Left renal cortex interstitium (tissue), 4 donors: ENCODE data around the gene GREB1L. TPM values are rescaled to one million over a fixed set of nuclear protein-coding genes. Genes with fewer than 3 reads are reported as not detected.
"Not testable (repeated sequence)": the region's sequence is repeated elsewhere in the genome, so short reads cannot be mapped to it uniquely, and the experiment has no call there.

ENCODE experiments used
- DNase-seq, 4 donors: peaks; one replicate each; pipeline ENCODE4 v3.0.0-alpha.2; 2013; ENCODE audit warnings: low read depth in 4 of 4, low spot score in 2 of 4, missing footprints in 1 of 4
- polyA plus RNA-seq, 4 donors: library from polyadenylated mRNA; unstranded; fragments of 120-200 nt; gene quantifications; one replicate each; pipeline ENCODE4 v1.2.1, GENCODE V29; 2013; ENCODE audit not compliant: insufficient read length in 4 of 4

Gene GREB1L
- 1 to 10 TPM; 2.1 to 4.3 (median 3.1) TPM for polyA plus RNA-seq

DNA sequence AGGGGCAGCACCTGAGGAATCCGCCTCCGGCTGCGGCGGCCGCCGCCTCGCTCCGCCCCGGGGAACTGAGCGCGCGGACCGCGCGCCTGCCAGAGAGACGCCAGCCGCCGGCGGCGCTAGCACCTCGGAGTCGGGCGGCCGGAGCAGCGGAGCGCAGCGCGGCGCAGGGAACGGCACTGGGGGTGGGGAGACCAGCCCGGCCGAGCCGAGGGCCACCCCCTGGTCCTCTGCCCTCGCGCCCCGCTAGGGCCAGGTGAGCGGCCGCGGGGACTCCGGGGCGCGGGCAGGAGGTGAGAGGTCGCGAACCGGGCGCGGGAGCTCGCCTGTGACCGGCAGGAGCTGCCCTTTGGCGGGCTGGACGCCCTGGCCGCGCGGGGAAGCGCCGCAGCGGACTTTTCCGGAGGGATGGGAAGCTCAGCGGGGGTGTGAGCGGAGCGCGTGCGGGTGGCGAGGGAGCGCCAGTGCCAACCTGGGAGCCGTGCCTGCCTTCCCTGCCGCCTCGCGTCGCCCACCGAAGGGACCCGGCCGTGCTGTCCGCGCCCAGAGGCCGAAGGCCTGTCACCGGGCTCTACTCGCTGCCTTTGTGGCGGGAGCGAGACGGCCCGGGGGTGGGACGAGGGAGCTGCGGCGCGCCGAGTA, at the start of gene GREB1L:
GREB1L (plus strand) TSS at position 92 of the 639 bp plus-strand sequence. CDS start 141,287 bp downstream, outside the sequence.
- DNase-seq = peak in 1 of 4 donors; percentile 59

DNA sequence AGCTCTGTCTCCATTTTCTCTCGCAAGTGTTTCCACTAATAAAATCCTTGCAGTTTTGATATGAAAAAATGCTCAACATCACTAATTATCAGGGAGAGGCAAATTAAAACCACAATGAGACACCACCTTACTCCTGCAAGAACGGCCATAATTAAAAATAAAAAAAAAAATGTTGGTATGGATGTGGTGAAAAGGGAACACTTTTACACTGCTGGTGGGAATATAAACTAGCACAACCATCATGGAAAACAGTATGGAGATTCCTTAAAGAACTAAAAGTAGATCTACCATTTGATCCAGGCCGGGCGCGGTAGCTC, 49.8 kb upstream of the GREB1L start:
- DNase-seq = no peak

DNA sequence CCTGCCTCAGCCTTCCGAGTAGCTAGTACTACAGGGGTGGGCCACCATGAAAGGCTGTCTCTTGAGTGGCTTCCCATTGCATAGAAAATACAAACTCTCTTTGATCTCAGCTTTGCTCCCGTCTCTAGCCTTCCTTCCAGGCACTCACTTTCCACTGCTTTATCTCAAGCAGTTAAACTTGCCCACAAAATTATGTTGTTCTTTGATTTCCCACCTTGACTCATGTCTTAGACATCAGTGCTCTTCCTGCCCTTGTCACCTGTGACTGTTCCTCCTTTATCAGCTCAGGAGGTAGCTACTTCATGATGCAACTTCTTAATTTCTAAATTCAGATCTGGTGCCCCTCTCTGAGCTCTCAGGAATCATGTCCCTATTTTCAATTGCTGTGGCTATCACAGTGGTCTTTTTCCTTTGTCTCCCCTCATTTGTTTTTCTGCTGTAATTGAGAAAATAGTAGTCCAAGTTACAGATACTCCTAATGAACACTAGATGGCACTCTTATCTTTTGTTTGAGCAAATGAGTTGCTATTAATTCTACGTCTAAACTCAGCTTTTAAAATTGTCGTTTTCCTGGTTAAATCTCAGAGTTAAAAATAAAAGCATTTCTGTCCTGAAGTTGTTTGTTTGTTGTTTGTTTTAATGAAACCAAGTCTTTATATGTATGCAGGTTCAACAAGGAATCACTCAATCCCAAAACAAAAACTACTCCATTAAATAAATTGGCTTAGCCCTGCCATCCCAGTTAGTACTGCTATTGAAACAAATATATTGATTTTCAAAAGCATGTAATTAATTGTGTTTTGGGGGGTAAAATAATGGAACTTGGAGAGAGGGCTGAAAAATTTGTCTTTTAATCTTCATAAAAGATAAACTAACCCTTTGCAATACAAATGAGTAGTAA, 46.9 kb upstream of the GREB1L start:
- peak in 1 of 4 donors; percentile 36 for DNase-seq

DNA sequence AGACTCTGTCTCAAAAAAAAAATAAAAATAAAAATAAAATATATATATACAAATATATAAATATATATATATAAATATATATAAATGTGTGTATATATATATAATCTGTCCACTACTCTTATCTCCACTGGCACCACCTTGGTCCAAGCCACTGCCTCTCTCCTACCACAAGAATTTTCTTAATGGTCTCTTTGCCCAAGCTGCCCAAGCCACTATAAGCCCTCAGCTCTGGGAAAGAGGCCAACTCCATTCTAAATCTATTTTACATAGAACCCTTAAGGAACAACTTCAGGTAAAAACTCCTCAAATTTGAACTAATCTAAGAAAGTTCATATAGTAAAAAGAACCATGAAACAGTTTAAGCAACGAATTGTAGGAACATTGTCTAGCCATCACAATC, 45.6 kb upstream of the GREB1L start:
- no peak for DNase-seq

DNA sequence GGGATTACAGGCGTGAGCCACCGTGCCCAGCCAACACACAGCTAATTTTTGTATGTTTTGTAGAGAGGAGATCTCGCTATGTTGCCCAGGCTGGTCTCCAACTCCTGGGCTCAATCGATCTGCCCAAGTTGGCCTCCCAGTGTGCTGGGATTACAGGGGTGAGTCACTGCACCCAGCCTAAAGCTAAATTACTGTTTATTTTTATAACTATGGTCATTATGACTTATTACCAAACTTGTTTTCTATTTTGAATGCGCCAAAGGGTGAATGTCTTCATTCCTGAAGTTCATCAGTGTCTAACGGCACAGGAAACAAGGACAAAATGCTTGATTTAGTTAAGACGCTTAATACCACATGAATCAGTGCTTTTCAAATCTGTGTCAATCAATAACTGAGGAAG, 38.9 kb upstream of the GREB1L start:
- no peak for DNase-seq

DNA sequence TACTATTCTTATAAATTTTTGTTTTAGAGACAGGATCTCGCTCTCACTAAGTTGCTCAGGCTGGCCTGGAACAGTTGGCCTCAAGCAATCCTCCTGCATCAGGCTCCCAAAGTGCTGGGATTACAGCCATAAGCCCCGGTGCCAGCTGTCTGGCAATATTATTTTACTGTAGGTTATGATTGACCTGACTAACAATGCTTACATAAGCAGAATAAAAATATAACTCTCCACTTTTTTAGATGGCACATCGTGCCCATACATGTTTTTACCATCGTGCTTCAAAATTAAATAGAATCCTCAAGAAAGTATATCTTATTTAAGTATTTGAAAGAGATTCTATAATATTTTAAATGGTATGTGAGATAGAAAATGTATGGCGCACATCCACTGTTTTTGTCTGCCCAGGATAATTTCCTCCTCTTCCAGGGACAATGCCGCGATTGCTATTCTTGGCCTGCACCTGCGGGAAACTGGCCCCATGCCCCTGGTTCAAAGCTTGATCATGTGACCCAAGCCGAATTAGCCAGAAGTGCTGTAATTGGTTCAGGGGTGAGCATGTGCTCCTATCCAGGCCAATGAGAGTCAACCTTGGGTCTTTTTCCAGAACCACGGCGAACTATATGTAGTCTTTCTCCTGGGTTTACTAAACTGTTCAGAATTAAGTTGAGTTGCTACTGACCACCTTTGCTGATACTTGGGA, 38.3 kb upstream of the GREB1L start:
- DNase-seq = no peak

DNA sequence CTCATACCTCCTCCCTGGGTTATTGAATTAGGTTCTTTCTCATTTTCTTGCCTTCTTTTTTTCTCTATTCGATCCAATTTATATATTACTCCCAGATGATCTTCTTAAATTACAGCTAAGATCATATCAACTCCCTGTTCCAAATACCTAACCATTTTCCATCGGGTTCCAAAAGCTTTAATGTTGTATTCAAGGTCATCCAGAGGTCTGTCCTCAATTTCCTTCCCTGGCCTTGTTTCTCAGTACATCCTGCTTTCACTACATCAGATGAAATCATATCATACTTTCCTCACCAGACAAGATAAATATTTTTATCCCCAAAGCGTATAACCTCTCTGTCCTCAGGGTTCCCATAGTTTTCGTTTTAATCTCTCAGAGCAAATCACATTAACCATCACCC, 36.3 kb upstream of the GREB1L start:
- no peak for DNase-seq

DNA sequence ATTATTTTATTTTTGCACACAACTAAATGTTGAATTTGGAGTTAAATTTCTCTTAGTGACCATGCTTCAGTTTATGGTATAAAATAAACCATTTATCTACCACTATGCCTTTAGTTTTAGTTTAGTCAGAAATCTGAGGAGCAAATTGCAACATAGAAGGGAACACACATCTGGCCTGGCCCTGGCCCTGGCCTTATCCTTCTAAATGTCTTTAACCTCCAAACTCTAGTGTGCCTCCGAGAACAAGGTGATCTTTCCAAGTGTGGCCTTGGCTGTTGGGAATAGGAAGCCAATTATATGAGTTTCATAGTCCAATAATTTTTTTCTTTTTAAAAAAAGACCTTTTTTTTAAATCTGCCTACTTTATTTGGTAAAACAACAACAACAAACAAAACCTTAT, 31.8 kb upstream of the GREB1L start:
- no peak for DNase-seq

DNA sequence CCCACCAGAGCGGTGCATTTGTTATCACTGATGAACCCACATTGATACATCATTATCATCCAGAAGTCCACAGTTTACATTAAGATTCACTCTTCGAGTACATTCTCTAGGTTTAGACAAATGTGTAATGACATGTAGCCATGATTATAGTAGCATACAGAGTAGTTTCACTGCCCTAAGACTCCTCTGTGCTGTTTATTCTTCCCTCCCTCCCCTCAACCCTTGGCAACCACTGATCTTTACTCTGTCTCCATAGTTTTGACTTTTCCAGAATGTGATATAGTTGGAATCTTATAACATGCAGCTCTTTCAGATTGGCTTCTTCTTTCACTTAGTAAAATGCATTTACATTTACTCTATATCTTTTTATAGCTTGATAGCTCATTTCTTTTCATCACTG, 31.2 kb upstream of the GREB1L start:
- no peak for DNase-seq

DNA sequence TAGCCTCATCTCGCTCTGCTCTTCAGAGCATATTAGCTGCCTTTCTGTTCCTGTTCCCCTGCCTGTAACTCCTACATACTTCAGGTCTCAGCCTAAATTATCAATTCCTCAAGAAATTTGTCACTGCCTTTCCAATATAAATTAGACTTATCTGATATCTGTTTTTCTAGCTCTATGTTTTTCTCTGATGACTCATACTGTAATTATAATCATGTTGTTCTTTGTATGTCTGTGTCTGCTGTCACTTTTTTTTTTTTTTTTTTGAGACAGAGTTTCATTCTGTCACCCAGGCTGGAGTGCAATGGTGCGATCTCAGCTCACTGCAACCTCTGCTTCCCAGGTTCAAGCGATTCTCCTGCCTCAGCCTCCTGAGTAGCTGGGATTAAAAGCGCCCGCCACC, 27.6 kb upstream of the GREB1L start:
- DNase-seq = not testable (repeated sequence)

DNA sequence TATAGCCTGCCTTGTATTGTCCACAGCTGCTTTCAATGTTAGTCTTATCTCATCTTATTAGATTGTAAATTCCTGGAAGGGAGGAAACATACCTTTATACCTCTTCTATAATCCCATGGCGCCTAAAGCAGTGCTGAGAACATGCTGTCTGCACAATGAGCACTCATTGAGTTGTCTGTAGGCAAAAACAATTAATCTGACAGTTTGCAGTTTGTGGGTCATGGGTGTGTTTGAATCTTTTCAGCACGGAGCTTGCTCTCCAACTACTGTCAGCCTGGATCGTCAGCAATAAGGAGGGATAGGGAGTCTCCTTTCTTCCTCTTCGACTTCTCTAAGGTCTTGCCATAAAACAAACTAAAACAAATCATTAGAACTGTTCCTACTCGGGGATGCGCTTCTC, 26.5 kb upstream of the GREB1L start:
- DNase-seq = no peak

DNA sequence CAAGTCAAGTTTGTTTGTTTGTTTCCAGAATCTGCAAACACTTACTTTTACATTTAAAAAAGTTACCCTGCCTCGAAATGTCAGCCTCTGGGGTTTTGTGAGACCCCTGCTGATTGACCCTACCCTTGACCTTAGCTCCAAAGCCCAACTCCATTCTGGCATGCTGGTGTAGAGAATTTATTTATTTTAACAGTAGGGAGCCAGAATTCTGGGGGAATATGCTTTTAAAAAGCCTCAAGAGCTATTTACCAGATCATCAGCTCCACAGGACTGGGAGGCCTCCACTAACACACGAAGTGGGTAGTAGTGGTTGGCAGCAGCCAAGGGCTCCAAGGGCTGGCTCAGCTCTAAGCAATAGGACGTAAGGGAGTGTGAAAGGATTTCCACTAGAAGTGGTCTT, 23.2 kb upstream of the GREB1L start:
- DNase-seq = no peak

DNA sequence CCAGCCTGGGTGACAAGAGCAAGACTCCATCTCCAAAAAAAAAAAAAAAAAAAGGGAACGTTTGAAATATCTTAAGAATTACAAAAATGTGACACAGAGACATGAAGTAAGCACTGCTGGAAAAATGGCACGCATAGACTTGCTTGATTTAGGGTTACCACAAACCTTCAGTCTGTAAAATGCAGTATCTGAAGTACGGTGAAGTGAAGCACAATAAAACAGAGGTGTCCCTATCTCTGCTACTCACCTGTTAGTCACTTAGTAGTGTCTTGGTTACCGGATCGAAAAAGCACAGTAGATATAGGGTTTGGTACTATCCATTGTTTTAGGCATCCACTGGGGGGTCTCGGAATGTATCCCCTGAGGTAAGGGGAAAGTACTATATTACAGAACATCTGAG, 11.6 kb upstream of the GREB1L start:
- DNase-seq = no peak

DNA sequence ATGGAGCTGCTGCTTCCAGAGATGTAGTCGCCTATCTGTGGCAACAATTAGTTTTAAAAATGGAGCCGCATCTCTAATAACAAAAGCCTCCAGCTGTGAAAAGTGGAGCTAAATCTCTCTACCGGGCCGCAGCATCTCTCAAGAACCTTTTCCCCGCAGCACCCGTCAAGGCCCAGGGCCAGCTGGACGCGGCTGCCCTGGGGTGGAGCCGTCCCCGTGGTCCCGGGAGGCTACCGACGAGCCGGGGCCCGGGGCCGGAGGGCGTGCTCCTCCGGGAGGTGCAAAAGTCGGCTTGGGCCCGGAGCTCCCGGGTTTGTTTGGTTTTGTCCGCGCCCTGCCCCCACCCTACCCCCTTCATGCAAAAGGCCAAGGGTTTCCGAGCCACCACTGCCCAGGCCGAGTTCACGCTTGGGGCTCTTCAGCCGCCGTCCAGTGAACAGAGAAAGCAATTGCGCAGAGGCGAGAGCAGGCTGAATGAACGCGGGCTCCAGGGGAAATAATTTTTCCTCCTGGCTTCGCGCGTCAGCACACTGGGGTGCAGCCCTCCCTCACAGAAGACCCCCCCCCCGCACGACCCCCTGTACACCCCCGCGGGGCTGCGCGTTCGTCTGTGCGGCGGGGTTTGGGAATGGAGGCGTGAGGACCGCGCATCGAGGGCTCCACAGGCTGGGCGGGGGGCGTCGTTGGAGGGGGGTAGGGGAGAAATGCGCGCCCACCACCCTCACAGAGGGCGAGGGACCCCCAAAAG, 557 bp upstream of the GREB1L start:
- DNase-seq = no peak

DNA sequence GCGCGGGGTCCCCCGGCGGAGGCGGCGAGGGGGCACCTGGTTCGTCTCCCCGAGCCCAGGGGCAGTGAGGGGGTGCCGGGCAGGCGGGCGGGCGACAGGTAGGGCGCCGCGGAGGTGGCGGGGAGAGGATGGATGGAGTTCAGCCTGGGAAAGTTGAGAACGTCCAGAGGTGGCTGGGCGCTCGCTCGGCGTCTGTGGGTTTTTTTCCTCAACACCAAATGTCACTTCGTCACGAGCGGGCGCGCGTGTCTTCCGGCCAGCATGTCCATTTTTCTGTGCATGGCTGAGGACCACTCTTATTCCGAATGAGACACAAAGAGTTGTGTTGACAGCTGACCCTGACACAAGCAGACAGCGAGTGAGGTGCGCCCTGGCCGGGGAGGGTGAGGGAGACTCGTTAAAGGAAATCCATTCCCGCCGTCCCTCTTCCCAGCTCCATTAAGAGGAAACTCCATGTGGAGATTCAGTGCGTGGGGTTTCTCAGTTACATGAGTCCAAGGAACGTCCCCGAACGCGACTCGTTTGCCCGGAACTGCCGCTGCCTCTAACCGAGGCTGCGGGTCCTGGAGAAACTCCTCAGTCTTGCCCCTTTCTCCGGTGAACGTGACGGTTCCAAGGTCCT, 859 bp downstream of the GREB1L start:
- DNase-seq = no peak

DNA sequence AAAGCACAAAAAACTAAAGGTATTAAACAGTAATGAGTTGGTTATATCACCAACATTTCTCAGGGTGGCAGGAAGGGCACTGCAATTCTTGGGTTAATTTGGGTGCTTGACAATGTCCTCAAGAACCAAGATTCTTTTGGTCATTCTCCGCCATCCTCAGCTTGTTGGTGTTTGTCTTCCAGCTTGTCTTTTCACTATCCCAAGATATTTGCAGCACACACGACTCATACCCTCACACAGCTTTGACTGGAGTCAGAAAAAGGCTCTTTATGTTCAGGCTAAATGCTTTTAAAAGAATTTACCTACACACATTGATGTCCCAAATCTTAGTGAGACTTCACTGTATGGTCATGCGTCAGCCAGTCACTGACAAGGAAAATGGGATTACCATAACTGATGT, 12.5 kb downstream of the GREB1L start:
- no peak for DNase-seq

DNA sequence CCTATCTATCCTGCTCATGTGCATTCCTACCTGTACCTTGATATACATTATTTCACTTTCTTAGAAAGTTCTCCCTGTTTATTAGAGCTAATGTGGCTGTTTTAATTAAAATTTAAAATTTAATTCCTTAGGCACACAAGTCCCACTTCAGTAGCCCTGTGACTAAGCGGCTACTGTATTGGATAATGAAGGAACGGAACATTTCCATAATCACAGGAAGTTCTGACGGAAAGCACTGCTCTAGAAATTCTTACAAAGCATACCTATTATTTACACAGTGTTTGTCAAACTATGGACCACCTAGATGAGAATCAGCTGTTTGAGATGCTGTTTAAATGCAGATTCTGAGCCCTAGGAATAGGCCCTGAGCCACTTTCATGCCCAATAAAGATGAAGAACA, 13.2 kb downstream of the GREB1L start:
- DNase-seq = no peak

DNA sequence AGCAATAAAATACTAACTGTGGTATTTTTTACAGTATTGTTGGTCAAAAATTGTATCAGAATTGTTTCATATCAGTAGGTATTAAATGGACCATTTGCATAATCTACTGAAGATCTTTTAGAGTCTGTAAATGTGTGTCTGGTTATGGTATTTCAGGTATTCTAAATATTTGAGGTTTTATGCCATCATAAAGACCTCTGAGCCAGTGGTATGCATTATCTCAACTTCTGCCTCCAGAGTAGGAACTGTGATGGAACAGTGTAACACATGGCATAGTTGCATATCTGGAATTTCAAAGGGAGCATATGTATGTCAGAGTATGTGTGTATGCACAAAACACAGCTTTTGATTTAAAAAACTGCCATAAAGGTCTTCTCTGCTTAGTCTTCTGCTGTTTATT, 15.4 kb downstream of the GREB1L start:
- DNase-seq = no peak

DNA sequence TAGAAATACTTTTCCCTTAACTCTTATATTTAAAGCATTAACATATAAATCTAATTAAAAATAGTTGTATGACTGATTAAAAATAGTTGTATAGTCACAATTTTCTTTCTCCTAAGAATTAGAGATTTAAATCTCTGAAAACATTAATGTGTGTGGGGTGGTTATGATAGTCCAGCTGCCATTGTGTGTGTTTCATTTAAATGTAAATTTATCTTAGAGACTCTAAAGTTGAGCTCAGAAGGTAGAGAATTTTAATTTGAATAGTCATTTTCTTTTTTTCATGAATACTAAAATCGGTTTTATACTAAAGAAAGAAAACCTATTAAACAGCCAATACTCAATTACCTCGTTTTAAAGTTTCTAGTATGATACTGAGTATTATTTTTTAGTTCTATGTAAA, 18.6 kb downstream of the GREB1L start:
- DNase-seq = no peak

DNA sequence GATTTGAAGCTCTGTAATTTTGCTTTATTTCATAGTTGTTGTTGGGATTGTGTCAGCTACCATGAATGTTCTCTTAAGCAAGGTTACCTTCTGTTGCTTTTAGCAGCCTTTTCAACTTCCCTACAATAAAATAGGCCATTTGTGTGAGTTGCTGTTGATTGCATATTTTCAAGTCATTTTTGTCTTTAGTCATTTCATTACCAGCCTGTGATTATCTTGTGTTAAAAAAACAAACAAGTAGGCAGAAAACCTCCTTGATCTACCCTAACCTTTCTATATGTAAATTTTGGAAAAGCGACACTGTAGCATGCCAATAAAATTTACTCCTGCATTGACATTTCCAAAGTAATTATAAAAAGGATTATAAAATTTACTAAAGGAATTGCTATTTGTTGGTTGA, 19.3 kb downstream of the GREB1L start:
- no peak for DNase-seq
